Natural killer cell (primary cell): ENCODE measurements around the gene SLC1A2. TPM values are rescaled to one million over a fixed set of nuclear protein-coding genes. Genes with fewer than 3 reads are reported as not detected.

Experiments
- ATAC-seq, 3 donors: fragments of 150-1000 bp in 2 of 3; fragments of 200-7000 bp in 1 of 3; cut with Tn5 transposase; 1 replicate in 1 of 3; 2 replicates in 2 of 3; pipeline ENCODE4 v1.10.0; 2021; ENCODE audit warnings: mild to moderate bottlenecking in 2 of 3, moderate library complexity in 2 of 3
- DNase-seq, 2 donors: peaks; one replicate each; pipeline versions ENCODE4 v3.0.0 to v3.0.0-alpha.2; 2013 to 2021; ENCODE audit warnings: mixed read lengths in 1 of 2
- H3K27ac ChIP-seq: one replicate; pipeline ENCODE4 v1.5.1; 2013; ENCODE audit warnings: mild to moderate bottlenecking, low read length
- H3K27me3 ChIP-seq: one replicate; pipeline ENCODE4 v1.6.1; 2013; ENCODE audit warnings: low read length; ENCODE audit not compliant: control insufficient read depth, insufficient read depth
- H3K36me3 ChIP-seq: one replicate; pipeline ENCODE4 v1.6.1; 2013; ENCODE audit warnings: low read length; ENCODE audit not compliant: control insufficient read depth, insufficient read depth
- H3K4me1 ChIP-seq: one replicate; pipeline ENCODE4 v1.6.1; 2013; ENCODE audit warnings: low read length; ENCODE audit not compliant: control insufficient read depth, insufficient read depth
- H3K4me3 ChIP-seq: one replicate; pipeline ENCODE4 v1.5.1; 2013; ENCODE audit warnings: low read length
- H3K9me3 ChIP-seq: one replicate; pipeline ENCODE4 v1.6.1; 2013; ENCODE audit warnings: low read length; ENCODE audit not compliant: control insufficient read depth, insufficient read depth
- H3K27ac Mint-ChIP-seq, 2 donors: one replicate each; pipeline ENCODE4 v1.8.0; 2022; ENCODE audit warnings: mild to moderate bottlenecking in 2 of 2, mixed read lengths in 2 of 2, moderate library complexity in 1 of 2
- H3K27me3 Mint-ChIP-seq, 2 donors: one replicate each; pipeline ENCODE4 v1.8.0; 2022; ENCODE audit warnings: low read depth in 2 of 2, mixed read lengths in 2 of 2
- H3K36me3 Mint-ChIP-seq: one replicate; pipeline ENCODE4 v1.8.0; 2022; ENCODE audit warnings: mixed read lengths
- H3K4me1 Mint-ChIP-seq, 2 donors: one replicate each; pipeline ENCODE4 v1.8.0; 2022; ENCODE audit warnings: mixed read lengths in 2 of 2
- H3K4me3 Mint-ChIP-seq: one replicate; pipeline ENCODE4 v1.8.0; 2022; ENCODE audit warnings: mild to moderate bottlenecking, moderate library complexity, mixed read lengths
- H3K9me3 Mint-ChIP-seq, 2 donors: one replicate each; pipeline ENCODE4 v1.8.0; 2022; ENCODE audit warnings: mixed read lengths in 2 of 2
- WGBS: methylation state at CpG from one replicate; pipeline ENCODE4 v1.1.7; 2013; ENCODE audit warnings: missing lambda C conversion rate; ENCODE audit not compliant: insufficient coverage; 5-methylcytosine and 5-hydroxymethylcytosine counted together
- intact Hi-C: fragments of 100-400 bp; cut with micrococcal nuclease; formaldehyde crosslinking; loops from one replicate; pipeline ENCODE4 v1.14.2; 2022
- total RNA-seq, 4 donors: library from RNA; stranded (reverse); fragments of 120-200 nt in 1 of 4; gene quantifications; one replicate each; pipeline versions ENCODE4 v1.2.3 to v1.2.4, GENCODE V29; 2013 to 2022
- TF ChIP-seq, protein P1 (sequence below): fragments of 200-600 bp; IDR thresholded peaks from one replicate; pipeline ENCODE4 v1.8.0; 2022; ENCODE audit warnings: antibody characterized with exemption

The SLC1A2 gene
- total RNA-seq, 3 donors from 2014 or later (not counting 1 experiment from before 2014, with no cell fraction given): 0.02 TPM; not detected in 2

DNA sequence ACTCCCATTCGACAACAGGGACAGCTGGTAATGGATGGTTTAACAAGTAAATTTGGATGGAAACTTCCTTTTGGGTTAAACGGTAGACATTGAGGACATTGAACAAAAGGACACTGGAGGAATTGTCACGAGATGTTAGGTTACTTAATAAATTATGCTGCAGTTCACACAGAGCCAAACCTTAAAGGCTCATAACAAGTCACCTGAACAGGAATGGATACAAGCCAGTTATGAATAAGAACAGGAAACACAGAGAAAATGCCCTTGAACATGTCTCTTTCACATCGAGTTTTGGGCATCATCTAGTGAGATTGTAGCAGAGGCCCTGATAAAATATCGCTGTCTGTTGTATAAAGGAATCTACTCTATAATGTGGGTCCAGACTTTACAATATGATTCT is 214.7 kb downstream of the SLC1A2 start:
- WGBS: 93% methylated on average over 5 of the region's 5 CpGs
- H3K9me3 ChIP-seq: no peaks in the 10 kb centered on the region
- Mint-ChIP-seq H3K4me3 (no peak overlapping the region), H3K27ac (peak overlapping the region in 1 of 2 donors; percentile 31), H3K27me3 (no peaks in the 10 kb centered on the region), H3K4me1 (peaks cover 10 to 12% of the 10 kb centered on the region in 2 donors), H3K36me3 (peaks cover 46% of the 10 kb centered on the region), H3K9me3 (no peaks in the 10 kb centered on the region)
- H3K27ac ChIP-seq: no peak overlapping the region
- H3K4me3 ChIP-seq: no peak overlapping the region
- no peaks in the 10 kb centered on the region for H3K4me1 ChIP-seq
- DNase-seq (no peak), ATAC-seq (no peak)
- intact Hi-C loops: no loop called here
- TF ChIP-seq, protein P1, sequence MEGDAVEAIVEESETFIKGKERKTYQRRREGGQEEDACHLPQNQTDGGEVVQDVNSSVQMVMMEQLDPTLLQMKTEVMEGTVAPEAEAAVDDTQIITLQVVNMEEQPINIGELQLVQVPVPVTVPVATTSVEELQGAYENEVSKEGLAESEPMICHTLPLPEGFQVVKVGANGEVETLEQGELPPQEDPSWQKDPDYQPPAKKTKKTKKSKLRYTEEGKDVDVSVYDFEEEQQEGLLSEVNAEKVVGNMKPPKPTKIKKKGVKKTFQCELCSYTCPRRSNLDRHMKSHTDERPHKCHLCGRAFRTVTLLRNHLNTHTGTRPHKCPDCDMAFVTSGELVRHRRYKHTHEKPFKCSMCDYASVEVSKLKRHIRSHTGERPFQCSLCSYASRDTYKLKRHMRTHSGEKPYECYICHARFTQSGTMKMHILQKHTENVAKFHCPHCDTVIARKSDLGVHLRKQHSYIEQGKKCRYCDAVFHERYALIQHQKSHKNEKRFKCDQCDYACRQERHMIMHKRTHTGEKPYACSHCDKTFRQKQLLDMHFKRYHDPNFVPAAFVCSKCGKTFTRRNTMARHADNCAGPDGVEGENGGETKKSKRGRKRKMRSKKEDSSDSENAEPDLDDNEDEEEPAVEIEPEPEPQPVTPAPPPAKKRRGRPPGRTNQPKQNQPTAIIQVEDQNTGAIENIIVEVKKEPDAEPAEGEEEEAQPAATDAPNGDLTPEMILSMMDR: no peak
- no peaks in the 10 kb centered on the region for H3K27me3 ChIP-seq
- H3K36me3 ChIP-seq: peaks cover 79% of the 10 kb centered on the region

Other genes starting within 250 kb of the SLC1A2 start
- not detected for gene PAMR1, start 106.1 kb upstream of the SLC1A2 start, total RNA-seq
- gene FJX1, start 198.9 kb upstream of the SLC1A2 start, total RNA-seq: not detected
- gene TRIM44, start 243.2 kb upstream of the SLC1A2 start, total RNA-seq: 10 to 100 TPM; 47.0 to 62.6 (median 51.9) TPM